Loucy (cell line): ENCODE measurements around the gene GNG8.

Experiments used
- CTCF ChIP-seq: fragments of 200-600 bp; sonication (generic); conservative IDR thresholded peaks from 2 replicates; pipeline ENCODE4 v1.5.1; 2014; ENCODE audit warnings: mild to moderate bottlenecking, antibody characterized with exemption, low read length
- EZH2phosphoT487 ChIP-seq: fragments of 200-600 bp; IDR thresholded peaks from 2 replicates; pipeline ENCODE4 v1.6.1; 2018; ENCODE audit warnings: antibody characterized with exemption, mild to moderate bottlenecking, moderate library complexity, borderline replicate concordance

GRCh38 chr19:46591254-46591653 lies 44.7 kb downstream of the GNG8 start:
- TF ChIP-seq CTCF (no peak), EZH2phosphoT487 (no peak)
